GM21528 (cell line): ENCODE measurements around the gene ITGB4.
"Not testable (repeated sequence)": the region's sequence is repeated elsewhere in the genome, so short reads cannot be mapped to it uniquely, and the experiment has no call there.

ENCODE experiments used
- ATAC-seq: cut with Tn5 transposase; IDR thresholded peaks from one replicate; pipeline ENCODE4 v1.9.1; 2021; ENCODE audit warnings: mild to moderate bottlenecking, moderate library complexity; ENCODE audit not compliant: unreplicated experiment, low FRiP score

ITGB4 gene

DNA sequence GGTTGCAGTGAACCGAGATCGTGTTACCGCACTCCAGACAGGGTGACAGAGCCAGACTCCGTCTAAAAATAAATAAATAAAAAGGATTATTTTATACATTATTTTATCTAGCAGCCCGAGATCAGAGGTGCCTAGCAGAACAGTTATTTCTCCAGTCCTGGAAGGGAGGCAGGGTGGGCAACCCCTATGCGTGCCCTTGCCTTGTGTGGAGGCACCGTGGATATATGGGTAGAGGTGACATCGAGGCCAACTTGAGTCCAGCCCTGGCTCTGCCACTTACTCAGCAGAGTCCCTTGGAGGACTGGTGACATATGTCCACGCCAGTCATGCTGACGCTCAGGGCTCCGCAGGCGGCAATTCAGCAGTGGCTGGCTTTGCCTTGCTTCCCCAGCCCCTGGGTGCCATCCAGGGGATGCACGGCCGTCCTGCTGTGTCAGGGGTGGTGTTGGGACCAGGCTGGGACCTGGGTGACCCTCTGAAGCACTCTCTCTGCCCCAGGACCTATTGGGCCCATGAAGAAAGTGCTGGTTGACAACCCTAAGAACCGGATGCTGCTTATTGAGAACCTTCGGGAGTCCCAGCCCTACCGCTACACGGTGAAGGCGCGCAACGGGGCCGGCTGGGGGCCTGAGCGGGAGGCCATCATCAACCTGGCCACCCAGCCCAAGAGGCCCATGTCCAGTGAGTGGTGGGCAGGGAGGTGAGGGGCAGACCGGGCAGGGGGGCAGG is 30.6 kb downstream of the ITGB4 start:
- ATAC-seq = no peak

DNA sequence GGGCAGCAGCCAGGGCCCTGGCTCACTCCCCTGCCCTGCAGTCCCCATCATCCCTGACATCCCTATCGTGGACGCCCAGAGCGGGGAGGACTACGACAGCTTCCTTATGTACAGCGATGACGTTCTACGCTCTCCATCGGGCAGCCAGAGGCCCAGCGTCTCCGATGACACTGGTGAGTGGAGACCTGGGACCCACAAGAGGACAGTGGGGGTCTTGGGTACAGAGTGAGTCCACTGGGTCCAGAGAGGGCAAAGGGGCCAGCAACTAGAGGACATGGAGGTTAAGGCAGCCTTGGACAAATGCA is 31.1 kb downstream of the ITGB4 start:
- no peak for ATAC-seq

DNA sequence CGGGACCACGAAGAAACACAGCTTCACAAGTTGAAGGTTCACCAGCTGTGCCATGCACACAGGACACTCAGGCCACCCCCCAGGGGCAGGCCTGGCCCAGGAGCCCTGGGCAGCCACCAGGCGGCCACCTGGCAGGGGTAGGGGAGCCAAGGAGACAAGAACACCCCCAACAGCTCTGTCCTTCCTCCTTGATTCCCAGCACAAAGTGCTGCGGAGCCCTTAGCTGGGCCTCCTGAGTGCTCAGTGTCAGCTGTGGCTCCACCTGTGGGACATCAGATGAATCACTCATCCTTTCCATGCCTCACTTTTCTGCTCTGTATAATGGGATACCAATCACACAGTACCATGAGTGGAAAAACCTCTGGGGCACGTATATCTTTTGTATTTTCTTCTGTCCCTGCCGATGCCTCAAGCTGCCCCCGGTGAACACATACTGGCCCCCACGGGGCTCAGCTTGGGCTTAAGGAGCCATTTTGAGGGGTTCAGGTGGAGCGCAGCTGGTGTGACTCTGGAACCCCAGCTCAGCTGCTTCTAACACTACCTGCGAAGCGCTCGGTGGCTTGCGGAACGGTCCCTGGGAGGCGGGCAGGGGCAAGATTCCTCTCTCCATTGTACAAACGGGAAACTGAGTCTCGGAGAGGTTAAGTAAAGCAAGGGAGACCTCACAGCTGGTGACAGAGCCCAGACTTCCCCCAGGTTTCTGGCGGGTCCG is 31.7 kb downstream of the ITGB4 start:
- no peak for ATAC-seq

DNA sequence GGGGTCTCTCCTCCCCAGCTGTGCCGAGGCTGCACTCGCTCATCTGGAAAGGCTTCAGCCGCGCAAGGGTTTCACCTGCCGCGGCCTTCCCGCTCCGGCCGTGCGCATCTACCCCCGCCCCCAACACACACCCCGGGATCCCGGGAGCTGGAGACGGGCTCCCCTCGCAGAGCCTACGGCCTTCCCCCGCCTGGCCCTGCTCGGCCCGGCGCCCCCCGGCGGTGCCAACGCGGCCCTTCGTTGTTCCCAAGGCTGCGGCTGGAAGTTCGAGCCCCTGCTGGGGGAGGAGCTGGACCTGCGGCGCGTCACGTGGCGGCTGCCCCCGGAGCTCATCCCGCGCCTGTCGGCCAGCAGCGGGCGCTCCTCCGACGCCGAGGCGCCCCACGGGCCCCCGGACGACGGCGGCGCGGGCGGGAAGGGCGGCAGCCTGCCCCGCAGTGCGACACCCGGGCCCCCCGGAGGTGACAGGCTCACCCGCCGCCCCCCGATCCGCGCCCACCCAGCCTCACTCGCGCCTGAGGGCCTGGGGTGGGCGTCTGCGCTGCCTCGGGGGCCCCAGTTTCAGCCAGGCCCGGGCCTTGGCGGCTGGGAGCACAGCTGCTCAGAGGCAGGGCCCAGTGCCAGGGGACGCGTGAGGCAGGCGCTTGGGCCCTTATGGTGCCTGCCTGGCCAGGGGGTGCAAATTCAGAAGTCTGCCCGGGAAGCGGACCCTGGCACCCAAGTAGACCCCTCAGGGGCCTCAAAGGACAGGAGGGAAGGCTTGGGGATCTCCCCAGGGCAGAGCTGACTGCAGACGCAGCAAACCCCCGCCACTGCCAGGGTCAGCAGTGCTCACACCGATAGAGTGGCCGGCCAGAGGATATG is 32.5 kb downstream of the ITGB4 start:
- no peak for ATAC-seq

DNA sequence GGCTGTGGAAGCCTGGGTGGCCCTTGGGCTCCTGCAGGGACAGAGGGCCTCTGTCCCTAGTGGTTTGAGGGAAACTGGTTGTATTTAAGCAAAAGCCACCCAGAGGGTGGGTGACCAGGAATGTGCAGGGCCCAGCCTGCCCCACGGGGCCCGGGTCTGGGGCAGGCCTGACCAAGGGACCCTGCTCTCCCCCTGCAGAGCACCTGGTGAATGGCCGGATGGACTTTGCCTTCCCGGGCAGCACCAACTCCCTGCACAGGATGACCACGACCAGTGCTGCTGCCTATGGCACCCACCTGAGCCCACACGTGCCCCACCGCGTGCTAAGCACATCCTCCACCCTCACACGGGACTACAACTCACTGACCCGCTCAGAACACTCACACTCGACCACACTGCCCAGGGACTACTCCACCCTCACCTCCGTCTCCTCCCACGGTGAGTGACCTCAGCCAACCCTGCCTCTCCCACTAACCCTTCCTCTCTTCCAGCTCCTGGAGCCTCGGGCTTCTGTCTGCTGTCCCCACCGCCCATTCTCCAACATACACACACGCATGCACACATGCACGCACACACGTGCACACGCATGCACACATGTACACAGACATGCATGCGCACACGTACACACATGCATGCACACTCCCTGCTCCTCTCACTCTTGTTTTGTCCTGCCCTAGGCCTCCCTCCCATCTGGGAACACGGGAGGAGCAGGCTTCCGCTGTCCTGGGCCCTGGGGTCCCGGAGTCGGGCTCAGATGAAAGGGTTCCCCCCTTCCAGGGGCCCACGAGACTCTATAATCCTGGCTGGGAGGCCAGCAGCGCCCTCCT is 33.3 kb downstream of the ITGB4 start:
- ATAC-seq = no peak

DNA sequence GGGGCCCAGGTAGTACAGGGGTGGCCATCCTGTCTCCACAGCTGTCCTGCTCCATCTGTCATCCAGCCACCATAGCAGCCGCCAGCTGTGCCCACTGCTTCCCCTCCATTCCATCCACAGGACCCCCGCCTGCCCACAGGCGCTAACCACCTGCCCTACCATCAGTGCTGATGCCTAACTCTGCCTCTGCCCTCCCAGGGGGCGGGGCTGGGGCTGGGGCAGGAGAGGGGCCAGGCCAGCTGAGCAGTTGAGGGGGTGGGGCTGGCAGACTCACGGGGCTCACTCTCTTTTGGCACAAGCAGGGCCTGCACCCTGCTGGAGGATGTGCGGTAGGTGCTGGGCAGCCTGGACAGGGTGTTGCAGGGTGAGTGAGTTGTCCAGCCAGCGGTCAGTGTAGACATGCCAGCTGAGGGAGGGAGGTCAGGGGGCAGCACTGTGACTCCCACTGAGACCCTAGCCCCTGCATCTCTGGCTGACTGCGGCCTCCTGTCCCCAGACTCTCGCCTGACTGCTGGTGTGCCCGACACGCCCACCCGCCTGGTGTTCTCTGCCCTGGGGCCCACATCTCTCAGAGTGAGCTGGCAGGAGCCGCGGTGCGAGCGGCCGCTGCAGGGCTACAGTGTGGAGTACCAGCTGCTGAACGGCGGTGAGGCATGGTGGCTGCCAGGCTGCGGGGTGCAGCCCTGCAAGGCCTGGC is 34.1 kb downstream of the ITGB4 start:
- ATAC-seq = no peak

DNA sequence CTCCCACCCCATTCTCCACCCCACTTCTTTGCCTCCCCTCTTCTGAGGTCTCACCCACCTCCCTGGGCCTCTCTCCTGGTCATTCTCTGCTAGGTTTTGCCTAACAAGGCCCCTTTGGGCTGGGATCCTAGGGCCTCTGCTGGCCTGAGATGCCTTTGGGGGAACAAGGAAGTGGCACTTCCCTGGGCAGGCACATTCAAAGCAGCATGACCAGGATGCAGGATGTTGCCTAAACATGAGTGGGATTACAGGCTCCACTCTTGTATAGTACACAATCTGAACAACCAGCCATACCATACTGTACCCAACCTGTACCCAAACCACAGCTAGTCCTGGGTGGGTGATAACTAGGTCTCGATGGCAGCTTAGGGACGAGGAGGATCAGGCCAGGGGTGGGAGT is 34.7 kb downstream of the ITGB4 start:
- ATAC-seq = no peak

DNA sequence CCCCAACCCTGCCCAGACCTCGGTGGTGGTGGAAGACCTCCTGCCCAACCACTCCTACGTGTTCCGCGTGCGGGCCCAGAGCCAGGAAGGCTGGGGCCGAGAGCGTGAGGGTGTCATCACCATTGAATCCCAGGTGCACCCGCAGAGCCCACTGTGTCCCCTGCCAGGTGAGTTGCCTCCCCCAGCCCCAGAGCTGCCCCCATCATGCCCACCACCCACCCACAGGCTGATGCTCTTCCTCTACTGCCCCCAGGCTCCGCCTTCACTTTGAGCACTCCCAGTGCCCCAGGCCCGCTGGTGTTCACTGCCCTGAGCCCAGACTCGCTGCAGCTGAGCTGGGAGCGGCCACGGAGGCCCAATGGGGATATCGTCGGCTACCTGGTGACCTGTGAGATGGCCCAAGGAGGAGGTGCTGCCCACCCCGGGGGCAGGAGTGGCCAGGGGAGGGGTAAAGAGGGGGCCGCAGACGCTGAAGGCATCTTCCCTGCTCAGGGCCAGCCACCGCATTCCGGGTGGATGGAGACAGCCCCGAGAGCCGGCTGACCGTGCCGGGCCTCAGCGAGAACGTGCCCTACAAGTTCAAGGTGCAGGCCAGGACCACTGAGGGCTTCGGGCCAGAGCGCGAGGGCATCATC is 35.3 kb downstream of the ITGB4 start:
- no peak for ATAC-seq

DNA sequence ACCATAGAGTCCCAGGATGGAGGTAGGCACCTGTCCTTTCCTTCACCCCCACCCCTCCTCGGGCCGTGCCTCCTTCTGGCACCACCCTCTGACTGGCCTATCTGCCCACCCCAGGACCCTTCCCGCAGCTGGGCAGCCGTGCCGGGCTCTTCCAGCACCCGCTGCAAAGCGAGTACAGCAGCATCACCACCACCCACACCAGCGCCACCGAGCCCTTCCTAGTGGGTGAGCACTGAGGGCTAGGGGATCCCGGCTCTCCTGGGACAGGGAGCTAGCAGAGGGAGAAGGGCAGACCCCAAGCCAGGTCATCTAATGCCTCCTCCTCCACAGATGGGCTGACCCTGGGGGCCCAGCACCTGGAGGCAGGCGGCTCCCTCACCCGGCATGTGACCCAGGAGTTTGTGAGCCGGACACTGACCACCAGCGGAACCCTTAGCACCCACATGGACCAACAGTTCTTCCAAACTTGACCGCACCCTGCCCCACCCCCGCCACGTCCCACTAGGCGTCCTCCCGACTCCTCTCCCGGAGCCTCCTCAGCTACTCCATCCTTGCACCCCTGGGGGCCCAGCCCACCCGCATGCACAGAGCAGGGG is 35.9 kb downstream of the ITGB4 start:
- no peak for ATAC-seq

DNA sequence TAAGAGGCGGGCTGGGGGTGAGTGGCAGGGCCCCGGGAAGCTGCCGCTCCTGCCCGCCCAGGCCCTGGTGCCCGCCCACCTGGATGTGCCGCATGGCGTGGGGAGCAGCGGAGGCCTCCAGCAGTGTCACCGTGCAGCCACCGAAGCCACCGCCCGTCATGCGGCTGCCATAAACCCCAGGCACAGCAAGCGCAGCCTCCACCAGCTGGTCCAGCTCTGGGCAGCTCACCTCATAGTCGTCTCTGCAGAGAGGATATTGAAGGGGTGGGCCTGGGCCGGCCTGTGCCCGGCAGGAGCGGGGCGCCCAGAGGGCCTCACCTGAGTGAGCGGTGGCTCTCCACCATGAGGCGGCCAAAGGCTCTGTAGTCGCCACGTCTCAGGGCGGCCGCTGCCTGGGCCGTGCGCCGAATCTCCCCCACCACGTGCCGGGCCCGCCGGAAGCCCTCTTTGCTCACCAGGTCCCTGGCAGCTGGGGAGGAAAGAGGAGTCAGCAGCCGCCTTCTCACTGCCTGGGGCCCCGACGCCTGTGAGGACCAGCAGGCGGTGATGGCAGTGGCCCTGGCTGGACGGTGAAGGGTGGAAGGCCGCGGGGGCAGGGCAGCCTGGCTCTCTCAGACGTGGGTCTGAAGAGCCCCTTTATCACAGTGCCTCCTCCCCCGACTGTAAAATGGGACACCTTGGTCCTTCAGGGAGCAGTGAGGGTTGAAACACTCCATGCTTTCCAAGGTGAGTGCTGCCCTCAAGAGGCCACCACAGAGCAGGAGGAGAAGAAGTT is 37.1 kb downstream of the ITGB4 start:
- no peak for ATAC-seq

DNA sequence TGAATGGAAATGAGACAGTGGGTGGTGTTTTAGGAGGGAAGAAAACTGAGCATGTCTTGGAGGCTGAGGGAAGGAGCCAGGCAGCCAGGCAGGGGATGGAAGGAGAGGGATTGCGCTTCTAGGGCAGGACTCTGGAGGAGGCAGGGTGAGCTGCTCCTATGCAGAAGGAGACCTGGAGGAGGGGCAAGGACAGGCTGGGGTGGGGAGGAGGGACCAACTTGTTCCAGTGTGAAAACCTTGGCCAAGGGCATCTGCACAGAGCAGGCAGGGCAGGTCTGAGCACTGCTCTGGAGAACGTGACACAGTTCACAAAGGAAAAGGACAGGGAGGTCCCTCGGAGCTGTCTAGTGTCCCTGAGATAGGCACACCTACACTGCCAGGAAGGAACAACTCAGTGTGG is 38.2 kb downstream of the ITGB4 start:
- ATAC-seq = no peak

DNA sequence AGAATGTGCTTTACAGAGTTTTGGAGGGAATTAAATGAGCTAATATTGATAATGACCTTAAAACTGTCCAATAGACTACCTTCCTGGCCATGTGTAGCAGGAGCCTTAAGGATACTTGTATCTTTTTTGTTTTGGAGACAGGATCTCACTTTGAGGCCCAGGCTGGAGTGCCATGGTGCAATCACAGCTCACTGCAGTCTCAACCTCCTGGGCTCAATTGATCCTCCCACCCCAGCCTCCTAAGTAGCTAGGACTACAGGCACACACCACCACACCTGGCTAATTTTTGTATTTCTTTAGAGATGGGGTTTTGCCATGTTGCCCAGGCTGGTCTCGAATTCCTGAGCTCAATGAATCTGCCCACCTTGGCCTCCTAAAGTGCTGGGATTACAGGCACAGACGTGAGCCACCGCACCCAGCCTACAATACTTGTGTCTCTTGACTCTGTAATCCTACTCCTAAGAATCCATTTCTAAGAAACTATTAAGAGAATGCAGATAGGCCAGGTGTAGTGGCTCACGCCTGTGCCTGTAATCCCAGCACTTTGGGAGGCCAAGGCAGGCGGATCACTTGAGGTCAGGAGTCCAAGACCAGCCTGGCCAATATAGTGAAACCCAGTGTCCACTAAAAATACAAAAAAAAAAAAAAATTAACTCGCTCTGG is 38.9 kb downstream of the ITGB4 start:
- not testable (repeated sequence) for ATAC-seq

DNA sequence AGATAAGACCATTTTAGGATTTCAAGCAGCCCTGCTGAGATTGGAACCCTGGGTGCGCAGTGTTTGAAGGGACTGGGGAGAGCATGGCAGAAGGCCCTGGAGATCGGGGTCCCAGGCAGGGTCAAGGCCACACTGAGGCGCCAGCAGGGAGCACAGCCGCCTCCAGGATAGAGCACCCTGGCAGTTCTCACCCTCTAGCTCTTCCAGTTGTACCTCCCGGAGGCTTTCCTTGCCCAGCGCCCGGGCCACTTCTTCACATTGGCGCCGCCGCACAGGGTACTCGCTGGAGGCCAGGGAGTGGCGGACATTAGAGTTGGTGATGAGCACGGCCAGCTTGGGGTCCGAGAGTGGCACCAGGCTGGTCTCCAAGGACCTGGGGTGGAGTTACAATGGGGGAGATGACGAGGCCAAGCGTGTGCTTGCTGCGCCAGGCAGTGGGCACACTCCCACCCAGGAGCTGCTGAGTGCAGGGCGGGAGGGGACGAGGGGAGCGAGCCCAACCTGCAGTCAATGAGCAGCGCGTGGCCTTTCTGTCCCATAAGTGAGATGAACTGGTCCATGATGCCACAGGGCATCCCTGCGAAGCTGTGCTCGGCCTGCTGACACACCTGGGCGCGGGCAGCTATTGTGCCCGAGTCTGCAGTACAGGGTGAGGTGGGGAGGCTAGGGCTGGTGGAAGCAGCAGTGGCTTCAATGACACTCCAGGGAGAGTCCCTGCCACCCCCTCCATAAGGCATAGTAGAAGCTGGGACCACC is 41.4 kb downstream of the ITGB4 start:
- no peak for ATAC-seq

DNA sequence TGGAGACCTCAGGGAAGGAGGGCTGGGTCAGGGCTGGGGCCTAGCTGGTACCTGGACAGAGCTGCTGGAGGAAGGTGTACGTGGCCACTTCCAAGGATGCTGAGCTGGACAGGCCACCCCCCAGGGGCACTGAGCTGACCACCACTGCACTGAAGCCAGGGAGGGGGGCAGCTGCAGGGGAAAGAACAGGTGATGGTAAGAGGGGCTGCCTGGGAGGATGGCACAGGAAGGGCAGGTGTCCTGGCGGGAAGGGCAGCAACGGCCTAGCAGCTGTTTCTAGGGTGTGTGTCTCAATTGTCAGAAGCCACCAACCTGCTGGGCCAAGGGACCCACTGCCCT is 42.0 kb downstream of the ITGB4 start:
- no peak for ATAC-seq

DNA sequence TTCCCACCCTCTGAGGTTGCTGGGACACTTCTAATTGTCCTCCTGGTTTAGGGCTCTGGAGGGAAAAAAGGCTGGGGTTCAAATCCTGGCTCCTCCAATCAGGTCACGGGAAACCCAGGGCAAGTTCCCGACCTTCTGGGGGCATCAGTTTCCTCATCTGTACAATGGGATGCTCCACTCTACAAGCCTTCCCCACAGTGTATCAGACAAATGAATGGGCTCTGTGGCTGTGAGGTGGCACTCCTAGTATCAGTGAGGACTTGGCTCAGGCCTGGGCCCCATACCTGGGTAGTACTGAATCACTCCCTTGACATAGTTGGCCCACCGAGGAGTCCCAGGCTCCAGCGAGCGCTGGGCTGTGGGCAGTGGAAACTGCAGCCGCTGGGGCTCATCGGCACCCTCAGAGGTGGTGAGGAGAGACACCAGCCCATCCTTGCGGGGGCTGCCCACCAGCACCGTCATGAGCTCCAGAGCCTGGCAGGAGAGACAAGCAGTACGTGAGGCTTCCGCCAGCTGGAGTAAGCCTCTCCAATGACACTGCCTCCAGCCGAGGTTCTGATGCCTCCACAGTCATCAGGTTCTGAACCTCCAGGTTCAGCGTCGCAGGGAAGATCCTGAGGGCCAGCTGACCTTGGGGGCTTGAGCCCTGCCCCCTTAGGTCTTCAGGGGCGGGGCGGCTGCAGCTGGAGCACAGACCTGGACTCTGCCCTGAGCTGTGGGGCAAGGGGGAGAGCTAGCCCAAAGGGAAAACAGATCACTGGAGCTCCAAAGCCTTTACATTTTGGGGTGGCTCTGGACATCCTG is 42.6 kb downstream of the ITGB4 start:
- no peak for ATAC-seq

DNA sequence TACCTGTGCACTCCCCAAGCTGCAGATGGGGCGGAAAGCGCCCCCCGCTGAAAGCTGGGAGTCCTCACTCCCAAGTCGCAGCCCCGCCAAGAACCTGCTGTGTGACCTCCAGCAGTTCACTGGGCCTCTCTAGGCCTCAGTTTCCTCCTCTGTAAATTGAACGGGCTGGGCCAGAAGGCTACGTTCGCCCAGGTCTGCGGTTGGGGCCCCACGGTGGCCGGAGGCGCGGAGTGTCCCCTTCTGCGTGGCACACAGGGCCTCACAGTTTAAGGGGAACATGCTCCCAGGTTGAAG is 43.1 kb downstream of the ITGB4 start:
- ATAC-seq = no peak
